Osteocyte (in vitro differentiated cells): ENCODE results near the gene FBXL16. TPM values are rescaled to one million over a fixed set of nuclear protein-coding genes. Genes with fewer than 3 reads are reported as not detected.
A peak's percentile ranks its signal among the peaks of the same experiment; 100 is the strongest.

Experiments
- DNase-seq: peaks from one replicate; pipeline ENCODE4 v3.0.0; 2021; ENCODE audit warnings: mixed read lengths; ENCODE audit not compliant: unreplicated experiment; ENCODE audit errors: extremely low spot score
- H3K27ac Mint-ChIP-seq: one replicate; pipeline ENCODE4 v1.8.0; 2021; ENCODE audit warnings: mild to moderate bottlenecking, mixed read lengths; ENCODE audit not compliant: unreplicated experiment
- H3K27me3 Mint-ChIP-seq: one replicate; pipeline ENCODE4 v1.8.0; 2021; ENCODE audit warnings: mixed read lengths; ENCODE audit not compliant: unreplicated experiment
- H3K36me3 Mint-ChIP-seq: one replicate; pipeline ENCODE4 v1.8.0; 2021; ENCODE audit warnings: mixed read lengths; ENCODE audit not compliant: unreplicated experiment
- H3K4me1 Mint-ChIP-seq: one replicate; pipeline ENCODE4 v1.8.0; 2021; ENCODE audit warnings: mixed read lengths; ENCODE audit not compliant: unreplicated experiment
- H3K4me3 Mint-ChIP-seq: one replicate; pipeline ENCODE4 v1.8.0; 2021; ENCODE audit warnings: mild to moderate bottlenecking, moderate library complexity, mixed read lengths; ENCODE audit not compliant: unreplicated experiment
- H3K9me3 Mint-ChIP-seq: one replicate; pipeline ENCODE4 v1.8.0; 2021; ENCODE audit warnings: mixed read lengths; ENCODE audit not compliant: unreplicated experiment
- CTCF ChIP-seq: fragments of 200-600 bp; sonication (generic); IDR thresholded peaks from 2 replicates; pipeline ENCODE4 v1.5.0; 2021; ENCODE audit warnings: antibody characterized with exemption, mild to moderate bottlenecking, moderate library complexity
- total RNA-seq: library from RNA; stranded (reverse); gene quantifications from 2 replicates; pipeline ENCODE4 v1.2.1, GENCODE V29; 2021

FBXL16 gene
- total RNA-seq, 1 donor from 2014 or later, result 0.32 TPM

DNA sequence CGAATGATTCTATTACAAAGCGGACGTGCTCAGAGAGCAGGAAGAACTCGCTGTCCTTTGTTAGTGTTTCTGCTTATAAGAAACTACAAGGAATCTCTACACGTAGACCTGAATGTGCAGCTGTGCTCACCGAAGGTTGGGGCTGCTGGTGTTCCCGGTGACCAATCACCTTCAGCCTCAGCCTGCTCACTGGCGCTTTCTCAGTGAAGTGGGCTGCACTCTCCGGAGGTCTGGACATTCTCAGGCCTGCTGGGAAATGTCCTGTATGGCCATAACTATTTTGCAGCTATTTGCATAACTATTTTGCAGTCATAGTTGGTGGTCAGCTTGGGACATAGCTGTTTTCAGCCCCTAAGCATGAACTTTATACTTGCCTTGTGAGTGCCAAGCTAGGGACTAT lies 44.9 kb upstream of the FBXL16 start:
- no peak overlapping the region for H3K4me3 Mint-ChIP-seq
- H3K9me3 Mint-ChIP-seq, result no peaks in the 10 kb centered on the region
- TF ChIP-seq CTCF, result no peak

GRCh38 chr16:749010-749409 lies 43.4 kb upstream of the FBXL16 start:
- Mint-ChIP-seq H3K27ac (no peak overlapping the region), H3K4me1 (peaks cover 2% of the 10 kb centered on the region), H3K4me3 (no peak overlapping the region), H3K9me3 (no peaks in the 10 kb centered on the region), H3K27me3 (peaks cover 8% of the 10 kb centered on the region), H3K36me3 (no peaks in the 10 kb centered on the region)
- TF ChIP-seq CTCF, result no peak
- DNase-seq, result no peak

More for the DNA sequence above, 44.9 kb upstream of the FBXL16 start:
- H3K27me3 Mint-ChIP-seq, result peaks cover 8% of the 10 kb centered on the region
- DNase-seq, result no peak
- H3K27ac Mint-ChIP-seq, result no peak overlapping the region
- H3K4me1 Mint-ChIP-seq, result peaks cover 2% of the 10 kb centered on the region
- no peaks in the 10 kb centered on the region for H3K36me3 Mint-ChIP-seq

- no peak overlapping the region for H3K27ac Mint-ChIP-seq
- no peak for DNase-seq
- peaks cover 2% of the 10 kb centered on the region for H3K4me1 Mint-ChIP-seq
- peaks cover 8% of the 10 kb centered on the region for H3K27me3 Mint-ChIP-seq
- no peaks in the 10 kb centered on the region for H3K9me3 Mint-ChIP-seq
- H3K4me3 Mint-ChIP-seq, result no peak overlapping the region
- H3K36me3 Mint-ChIP-seq, result no peaks in the 10 kb centered on the region
- TF ChIP-seq CTCF, result no peak
Measured at GRCh38 chr16:747978-748746, 42.6 kb upstream of the FBXL16 start.

DNA sequence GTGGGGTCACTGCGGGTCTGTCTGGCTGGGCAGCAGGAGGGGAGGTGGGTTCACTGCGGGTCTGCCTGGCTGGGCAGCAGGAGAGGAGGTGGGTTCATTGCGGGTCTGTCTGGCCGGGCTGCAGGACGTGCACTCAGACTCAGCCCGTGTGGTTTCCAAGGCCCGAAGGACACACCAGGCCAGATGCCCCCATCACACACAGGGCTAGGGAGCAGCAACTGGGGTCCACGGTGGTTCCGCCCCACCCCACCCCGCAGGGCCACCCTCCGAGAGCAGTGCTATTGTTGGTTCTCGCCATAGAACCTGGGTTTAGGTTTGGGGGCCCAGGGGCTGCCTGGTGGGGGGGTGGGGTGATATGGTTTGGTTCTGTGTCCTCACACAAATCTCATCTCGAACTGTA lies 41.0 kb upstream of the FBXL16 start:
- Mint-ChIP-seq H3K27me3 (peaks cover 5% of the 10 kb centered on the region), H3K9me3 (no peaks in the 10 kb centered on the region), H3K27ac (no peak overlapping the region), H3K36me3 (no peaks in the 10 kb centered on the region), H3K4me3 (no peak overlapping the region), H3K4me1 (peaks cover 2% of the 10 kb centered on the region)
- no peak for DNase-seq
- no peak for TF ChIP-seq CTCF

DNA sequence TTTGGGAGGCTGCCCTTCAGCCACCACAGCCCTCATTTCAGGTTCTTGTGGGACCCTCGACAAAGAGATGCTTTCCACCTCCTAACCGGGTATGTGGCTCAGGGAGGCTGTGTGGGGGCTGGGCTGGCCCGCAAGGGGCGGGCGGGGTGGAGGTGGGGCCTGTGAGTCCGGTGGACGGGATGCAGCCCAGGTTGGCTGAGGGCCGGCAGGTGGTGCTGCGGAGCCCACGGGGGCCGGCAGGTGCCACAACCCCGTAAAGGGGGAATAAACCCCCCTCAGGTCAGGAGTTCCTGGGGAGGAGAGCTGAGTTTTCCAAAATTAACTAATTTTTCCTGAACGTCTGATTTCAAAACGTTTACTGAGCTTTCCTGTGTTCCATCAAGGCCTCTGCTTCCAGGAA lies 40.1 kb upstream of the FBXL16 start:
- Mint-ChIP-seq H3K4me3 (no peak overlapping the region), H3K27me3 (no peaks in the 10 kb centered on the region), H3K27ac (no peak overlapping the region), H3K36me3 (no peaks in the 10 kb centered on the region), H3K9me3 (no peaks in the 10 kb centered on the region), H3K4me1 (peaks cover 2% of the 10 kb centered on the region)
- DNase-seq, result no peak
- TF ChIP-seq CTCF, result peak; percentile 47
